Measurements from ENCODE around the gene STXBP6. TPM values are rescaled to one million over a fixed set of nuclear protein-coding genes. Genes with fewer than 3 reads are reported as not detected.
A peak's percentile ranks its signal among the peaks of the same experiment; 100 is the strongest.

Gene STXBP6
- total and polyA plus RNA-seq, 2 experiments from 2014 or later = 19.7 to 29.0 TPM

- ATAC-seq = no peak
- no peak for TF ChIP-seq ETS1 (IDR thresholded peaks at IDR 0.05)
- no peak overlapping the region for H3K27ac Mint-ChIP-seq
- H3K27me3 Mint-ChIP-seq (ENCODE audit: insufficient read depth, low read depth, poor library complexity) = peaks cover 3% of the 10 kb centered on the region
- Histone ChIP-seq H3K27me3 (ENCODE audit: insufficient read depth) (no peaks in the 10 kb centered on the region), H3K4me1 (ENCODE audit: insufficient read depth) (peaks cover 12% of the 10 kb centered on the region), H3F3A (replicated peaks; ENCODE audit: low read depth) (no peaks in the 10 kb centered on the region), H4K20me1 (replicated peaks; ENCODE audit: insufficient read depth) (no peaks in the 10 kb centered on the region), H3K27ac (ENCODE audit: low read depth) (no peak overlapping the region), H3K4me3 (no peak overlapping the region), H3K36me3 (ENCODE audit: insufficient read depth) (no peaks in the 10 kb centered on the region), H3K79me2 (replicated peaks; ENCODE audit: insufficient read depth) (no peaks in the 10 kb centered on the region), H2AFZ (no peak overlapping the region), H3K4me2 (no peak overlapping the region), H3K9me2 (ENCODE audit: insufficient read depth) (no peaks in the 10 kb centered on the region)
- no peaks in the 10 kb centered on the region for H3K36me3 Mint-ChIP-seq (ENCODE audit: low read depth)
- no peak for DNase-seq (ENCODE audit: low spot score)
- H3K4me1 Mint-ChIP-seq = peaks cover 29% of the 10 kb centered on the region
- H3K9me3 Mint-ChIP-seq = no peaks in the 10 kb centered on the region
- no peak overlapping the region for H3K4me3 Mint-ChIP-seq
These were observed 42.4 kb upstream of the STXBP6 start for GRCh38 chr14:25092258-25092740.

GRCh38 chr14:25090716-25091454 is 40.9 kb upstream of the STXBP6 start:
- H3K79me2 ChIP-seq (replicated peaks; ENCODE audit: insufficient read depth) = no peaks in the 10 kb centered on the region
- no peaks in the 10 kb centered on the region for H4K20me1 ChIP-seq (replicated peaks; ENCODE audit: insufficient read depth)
- DNase-seq (ENCODE audit: low spot score) (peak; percentile 54), ATAC-seq (peak; percentile 59)
- peaks cover 12% of the 10 kb centered on the region for H3K4me1 ChIP-seq (ENCODE audit: insufficient read depth)
- no peaks in the 10 kb centered on the region for H3K9me2 ChIP-seq (ENCODE audit: insufficient read depth)
- no peak overlapping the region for H3K4me3 Mint-ChIP-seq
- H3K27me3 Mint-ChIP-seq (ENCODE audit: insufficient read depth, low read depth, poor library complexity) = peaks cover under 1% of the 10 kb centered on the region
- H3K4me2 ChIP-seq = no peak overlapping the region
- H3K4me3 ChIP-seq = no peak overlapping the region
- H3K27ac Mint-ChIP-seq = 0 out of 2 replicates have a peak overlapping the region, but pooled peaks have one; percentile 67
- TF ChIP-seq CREB1 (CRISPR knock-in tag; IDR thresholded peaks at IDR 0.05; ENCODE audit: low read depth) (no peak), JUNB (IDR thresholded peaks at IDR 0.05; ENCODE audit: unreplicated experiment) (no peak), POLR2AphosphoS5 (IDR thresholded peaks at IDR 0.05; ENCODE audit: low read depth) (no peak), ETS1 (IDR thresholded peaks at IDR 0.05) (no peak), ZNF114 (CRISPR knock-in tag; IDR thresholded peaks at IDR 0.05) (no peak), REST (IDR thresholded peaks at IDR 0.05; ENCODE audit: unreplicated experiment) (no peak)
- H3K27me3 ChIP-seq (ENCODE audit: insufficient read depth) = no peaks in the 10 kb centered on the region
- peaks cover 34% of the 10 kb centered on the region for H3K4me1 Mint-ChIP-seq
- H3F3A ChIP-seq (replicated peaks; ENCODE audit: low read depth) = no peaks in the 10 kb centered on the region
- no peaks in the 10 kb centered on the region for H3K36me3 ChIP-seq (ENCODE audit: insufficient read depth)
- H3K27ac ChIP-seq (ENCODE audit: low read depth) = no peak overlapping the region
- H3K36me3 Mint-ChIP-seq (ENCODE audit: low read depth) = no peaks in the 10 kb centered on the region
- no peaks in the 10 kb centered on the region for H3K9me3 Mint-ChIP-seq
- H2AFZ ChIP-seq = 0 out of 2 replicates have a peak overlapping the region, but pooled peaks have one; percentile 19

Data from GM23338 (cell line).